GM12891 (cell line): Measurements from ENCODE around the gene HIPK2.

Experiments
- POLR2A ChIP-seq: IDR thresholded peaks from 2 replicates; pipeline ENCODE4 v1.6.1; 2011; ENCODE audit warnings: low read depth, low read length, control low read depth
- POLR2AphosphoS5 ChIP-seq: IDR thresholded peaks from 2 replicates; pipeline ENCODE4 v1.6.1; 2011; ENCODE audit warnings: low read depth, low read length, control low read depth
- TAF1 ChIP-seq: IDR thresholded peaks from 2 replicates; pipeline ENCODE4 v1.6.1; 2011; ENCODE audit warnings: low read depth, low read length, control low read depth

- no peak for TF ChIP-seq POLR2AphosphoS5
- no peak for TF ChIP-seq POLR2A
- no peak for TF ChIP-seq TAF1
These were observed 37.8 kb downstream of the HIPK2 start for GRCh38 chr7:139739863-139740597.
